ENCODE data around the gene KLHL42.

- TF ChIP-seq POLR2AphosphoS5 (IDR thresholded peaks at IDR 0.05; ENCODE audit: low read depth, low read length) = no peak
- no peak for TF ChIP-seq POLR2A (IDR thresholded peaks at IDR 0.05; ENCODE audit: low read depth, low read length)
Measured at GRCh38 chr12:27771481-27772327, 8.3 kb upstream of the KLHL42 start.

All from GM12892 (cell line).